SHP77 (cell line): ENCODE results near the gene ASIC2.

ENCODE experiments used
- DNase-seq, 2 experiments: peaks; one replicate each; lab custom pipeline; 2025; lab: John Stamatoyannopoulos, UW

The ASIC2 gene

GRCh38 chr17:33204156-33204555 is 88.9 kb downstream of the ASIC2 start:
- peak in 1 of 2 experiments; percentile 23 for DNase-seq

DNA sequence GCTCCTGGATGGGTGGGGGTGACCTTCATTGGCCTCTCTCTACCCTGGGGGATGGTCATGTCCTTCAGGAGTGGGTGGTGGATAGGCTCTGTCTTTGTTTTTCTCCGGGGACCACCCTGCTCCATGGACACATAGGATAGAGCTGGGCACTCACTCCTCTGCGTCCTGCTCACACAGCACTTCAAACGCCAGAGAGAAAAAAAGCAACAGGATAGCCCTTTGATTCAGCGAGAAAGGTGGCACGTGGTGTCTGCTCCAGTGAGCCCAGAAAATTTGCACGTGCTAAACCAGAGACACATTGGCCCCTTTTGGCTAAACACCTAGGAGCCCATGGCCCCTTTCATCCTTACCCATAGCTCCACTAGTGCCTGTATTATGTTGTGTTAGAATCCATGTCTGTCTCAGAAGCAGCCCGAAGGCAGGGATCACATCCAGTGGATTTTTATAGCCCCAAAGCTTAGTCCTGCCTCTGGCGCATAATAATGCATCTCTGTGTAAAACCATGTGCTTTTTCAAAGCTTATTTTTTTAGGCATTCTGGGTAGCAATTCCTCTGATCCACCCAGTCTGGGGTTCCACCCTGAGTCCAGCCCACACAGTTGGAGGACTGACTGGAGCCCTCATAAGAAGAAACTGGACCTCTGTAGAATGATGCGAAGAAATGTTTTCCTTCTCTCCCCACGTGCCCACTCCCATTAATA is 90.1 kb downstream of the ASIC2 start:
- DNase-seq, result no peak

DNA sequence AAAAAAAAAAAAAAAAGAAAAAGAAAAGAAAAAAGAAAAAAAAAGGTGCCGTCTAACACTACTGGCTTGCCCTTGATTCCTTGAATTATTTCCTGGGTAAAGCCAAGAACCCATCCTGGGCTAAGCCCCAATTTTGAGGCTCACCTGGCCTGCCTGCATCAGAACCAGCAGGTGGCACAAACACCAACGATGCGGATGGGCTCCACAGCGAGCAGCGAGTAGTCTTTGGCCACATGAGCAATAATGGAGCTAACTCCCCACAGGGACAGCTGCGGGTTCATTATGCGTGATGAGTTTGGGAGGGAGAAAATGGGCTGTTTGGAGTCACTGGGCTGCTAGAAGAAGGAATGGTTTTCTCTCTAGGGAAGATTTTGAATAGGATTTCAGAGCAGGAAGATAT is 91.1 kb downstream of the ASIC2 start:
- DNase-seq, result no peak

DNA sequence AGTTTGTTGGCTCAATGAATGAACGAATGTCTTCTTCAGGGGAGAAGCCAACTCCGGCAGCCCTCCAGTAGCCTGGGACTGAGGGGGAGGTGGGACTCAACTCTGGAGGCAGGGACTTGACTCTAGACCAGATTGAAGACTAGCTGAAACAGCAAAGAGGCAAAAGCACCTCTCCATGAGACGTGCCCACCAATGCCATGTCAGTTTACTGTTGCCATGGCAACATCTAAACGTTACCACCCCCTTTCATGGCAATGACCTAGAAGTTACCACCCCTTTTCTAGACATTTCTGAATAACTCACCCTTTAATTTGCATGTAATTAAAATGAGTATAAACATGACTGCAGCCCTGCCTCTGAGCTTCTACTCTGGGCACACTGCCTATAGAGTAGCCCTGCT is 91.8 kb downstream of the ASIC2 start:
- no peak for DNase-seq

GRCh38 chr17:33200587-33200986 is 92.5 kb downstream of the ASIC2 start:
- DNase-seq, result peak; percentile 19 to 47

- peak in 1 of 2 experiments; percentile 11 for DNase-seq
Measured at GRCh38 chr17:33199571-33200510, 93.3 kb downstream of the ASIC2 start.

DNA sequence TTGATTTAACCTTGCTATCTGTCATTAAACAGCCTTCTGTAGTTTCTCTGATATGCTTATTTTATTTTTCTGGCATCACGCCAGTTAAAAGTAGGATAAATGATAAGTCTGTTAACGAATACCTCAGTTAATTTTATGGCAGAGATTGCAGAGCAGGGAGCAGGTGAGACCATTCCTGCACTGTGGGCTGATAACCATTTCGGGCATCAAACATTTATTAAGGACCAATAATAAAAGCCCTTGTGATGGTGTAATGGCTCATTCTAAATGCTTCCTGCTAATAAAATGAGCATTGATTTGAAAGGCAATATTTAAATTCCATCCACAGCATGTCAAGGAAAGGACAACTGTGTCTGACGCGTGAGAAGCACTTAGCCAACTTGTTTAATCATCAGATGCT is 94.1 kb downstream of the ASIC2 start:
- DNase-seq, result no peak

- no peak for DNase-seq
Measured at GRCh38 chr17:33197342-33197741, 95.8 kb downstream of the ASIC2 start.

- no peak for DNase-seq
Measured at GRCh38 chr17:33196883-33197282, 96.2 kb downstream of the ASIC2 start.

- DNase-seq, result no peak
Measured at GRCh38 chr17:33192951-33193911, 99.9 kb downstream of the ASIC2 start.

DNA sequence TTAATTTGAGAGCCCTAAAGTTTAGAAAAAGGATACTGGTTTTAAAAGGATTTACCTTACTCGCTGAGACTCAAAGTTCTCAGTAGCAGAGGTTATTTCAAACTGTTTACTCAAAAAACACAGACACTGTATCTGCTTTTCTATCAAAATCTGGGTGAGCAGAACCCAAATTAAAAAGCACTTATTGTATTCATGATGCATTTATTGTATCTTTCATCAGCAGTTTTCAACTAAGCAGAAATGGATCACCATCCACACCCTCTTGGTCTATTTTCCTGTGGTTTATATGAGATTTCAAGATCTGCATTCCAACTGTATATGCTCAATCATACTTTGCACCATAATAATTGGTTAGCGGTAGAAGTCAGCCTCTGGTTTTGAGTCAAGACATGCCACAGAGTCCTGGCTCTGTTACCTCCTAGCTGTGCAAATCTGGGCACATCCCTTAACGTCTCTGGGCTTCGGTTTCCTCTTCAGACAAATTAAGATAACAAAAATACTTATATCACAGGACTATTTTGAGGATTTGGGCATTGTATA is 109.5 kb downstream of the ASIC2 start:
- no peak for DNase-seq

- DNase-seq, result no peak
Measured at GRCh38 chr17:33179151-33179550, 113.9 kb downstream of the ASIC2 start.

- peak in 1 of 2 experiments; percentile 38 for DNase-seq
Measured at GRCh38 chr17:33178681-33179080, 114.4 kb downstream of the ASIC2 start.

DNA sequence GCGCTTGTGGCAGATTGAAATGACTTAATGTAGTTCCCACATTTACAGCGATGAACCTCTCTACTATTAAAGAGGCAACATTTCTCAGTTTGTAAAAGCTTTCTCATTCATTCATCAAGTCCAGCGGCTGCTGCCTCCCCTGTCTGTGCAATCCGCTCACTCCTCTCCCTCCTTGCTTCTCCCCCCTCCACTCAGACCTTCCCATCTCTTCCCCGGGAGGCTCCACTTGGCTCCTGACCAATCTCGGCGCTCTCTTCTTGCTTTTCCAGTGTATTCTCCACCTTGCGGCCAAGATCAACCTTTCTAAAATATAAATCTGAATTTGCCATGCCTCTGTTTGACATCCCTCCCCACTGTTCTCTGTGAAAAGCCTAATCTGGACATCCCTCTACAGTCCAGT is 117.5 kb downstream of the ASIC2 start:
- no peak for DNase-seq

- DNase-seq, result no peak
Measured at GRCh38 chr17:33171931-33172330, 121.2 kb downstream of the ASIC2 start.

- DNase-seq, result no peak
Measured at GRCh38 chr17:33169580-33170285, 123.4 kb downstream of the ASIC2 start.

- no peak for DNase-seq
Measured at GRCh38 chr17:33167736-33168135, 125.4 kb downstream of the ASIC2 start.

DNA sequence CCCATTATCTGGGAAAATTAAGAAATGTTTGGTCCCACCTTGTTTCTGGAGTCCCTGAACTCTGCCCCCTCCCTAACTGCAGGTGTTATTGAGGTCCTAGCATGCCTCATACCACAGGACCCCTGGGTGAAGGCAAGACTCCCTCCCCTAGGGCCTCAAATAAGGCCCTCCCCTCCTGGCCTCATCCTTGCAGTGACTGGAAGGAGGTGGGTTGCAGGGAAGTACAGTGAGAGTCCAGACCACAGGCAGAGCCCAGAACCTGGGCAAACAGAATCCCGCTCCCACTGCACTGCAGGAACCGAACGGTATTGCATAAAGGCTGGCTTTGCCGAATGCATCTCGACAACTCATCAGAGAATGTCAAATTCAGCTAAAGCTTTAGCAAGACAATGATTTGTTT is 126.6 kb downstream of the ASIC2 start:
- DNase-seq, result no peak

DNA sequence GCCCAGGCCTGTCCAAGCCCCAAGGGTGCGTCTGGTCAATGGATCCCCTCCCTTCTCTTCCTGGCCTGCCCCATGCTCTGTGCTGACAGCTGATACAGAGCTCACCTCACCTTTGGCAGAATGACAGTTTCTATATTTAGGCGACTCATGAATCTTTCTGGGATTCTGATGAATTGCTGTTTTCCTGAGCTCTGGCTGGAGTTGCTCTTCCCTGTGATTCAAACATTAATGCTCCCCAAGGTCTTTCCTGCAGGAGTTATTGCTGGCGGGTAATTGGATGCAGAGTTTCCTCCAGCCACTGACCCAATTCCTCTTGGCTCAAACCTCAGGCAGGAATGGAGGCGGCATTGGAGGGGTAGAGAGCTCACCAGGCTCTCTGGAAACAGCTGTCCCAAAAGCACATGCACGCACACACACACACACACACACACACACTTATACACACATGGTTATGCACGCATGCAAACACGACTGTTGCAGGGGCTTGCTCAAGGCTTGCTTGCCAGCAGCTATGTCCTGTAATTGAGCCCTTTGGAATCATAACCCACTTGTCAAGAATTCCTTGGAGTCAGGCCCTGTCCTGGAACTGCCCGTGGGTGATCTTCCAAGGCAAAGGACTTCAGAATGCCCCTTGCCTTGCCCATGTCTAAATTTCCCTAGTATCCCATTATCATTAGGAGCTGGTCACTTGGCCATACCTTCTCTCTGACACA is 128.8 kb downstream of the ASIC2 start:
- peak in 1 of 2 experiments; percentile 5 for DNase-seq

DNA sequence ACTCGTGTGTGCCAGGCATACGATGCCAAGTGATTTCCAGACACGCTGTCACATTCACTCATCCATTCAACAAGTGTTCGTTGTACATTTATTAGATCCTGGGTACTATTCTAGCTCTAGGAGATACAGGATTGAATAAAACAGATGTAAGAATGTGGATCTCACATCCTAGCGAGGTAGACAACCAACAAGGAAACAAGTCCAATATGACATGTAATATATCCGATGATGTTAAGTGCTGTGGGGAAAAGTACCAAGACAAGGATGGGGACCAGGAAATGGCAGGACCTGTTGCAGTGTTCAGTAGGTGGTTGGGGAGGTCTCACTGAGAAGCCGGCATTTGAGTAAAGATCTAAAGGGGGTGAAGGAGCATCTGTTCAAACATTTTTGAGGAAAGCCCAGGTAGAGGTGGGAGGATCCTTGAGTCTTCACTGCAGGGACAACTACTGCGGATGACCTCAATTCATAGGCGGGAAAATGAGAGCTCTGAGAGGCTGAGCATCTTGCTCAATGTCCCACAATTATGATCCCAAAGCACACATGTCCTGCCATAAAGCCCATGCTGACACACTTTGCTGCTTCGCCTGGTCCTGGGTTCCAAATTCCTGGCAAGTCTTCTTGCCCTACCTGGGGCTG is 129.4 kb downstream of the ASIC2 start:
- no peak for DNase-seq
